NCI-H2227 treated with DMSO at 0.1 percent for 48 hours (cell line): ENCODE data around the gene UPK1A.
"Not testable (repeated sequence)": the region's sequence is repeated elsewhere in the genome, so short reads cannot be mapped to it uniquely, and the experiment has no call there.

Experiments used
- DNase-seq: peaks from one replicate; lab custom pipeline; 2025; lab: John Stamatoyannopoulos, UW

The UPK1A gene

DNA sequence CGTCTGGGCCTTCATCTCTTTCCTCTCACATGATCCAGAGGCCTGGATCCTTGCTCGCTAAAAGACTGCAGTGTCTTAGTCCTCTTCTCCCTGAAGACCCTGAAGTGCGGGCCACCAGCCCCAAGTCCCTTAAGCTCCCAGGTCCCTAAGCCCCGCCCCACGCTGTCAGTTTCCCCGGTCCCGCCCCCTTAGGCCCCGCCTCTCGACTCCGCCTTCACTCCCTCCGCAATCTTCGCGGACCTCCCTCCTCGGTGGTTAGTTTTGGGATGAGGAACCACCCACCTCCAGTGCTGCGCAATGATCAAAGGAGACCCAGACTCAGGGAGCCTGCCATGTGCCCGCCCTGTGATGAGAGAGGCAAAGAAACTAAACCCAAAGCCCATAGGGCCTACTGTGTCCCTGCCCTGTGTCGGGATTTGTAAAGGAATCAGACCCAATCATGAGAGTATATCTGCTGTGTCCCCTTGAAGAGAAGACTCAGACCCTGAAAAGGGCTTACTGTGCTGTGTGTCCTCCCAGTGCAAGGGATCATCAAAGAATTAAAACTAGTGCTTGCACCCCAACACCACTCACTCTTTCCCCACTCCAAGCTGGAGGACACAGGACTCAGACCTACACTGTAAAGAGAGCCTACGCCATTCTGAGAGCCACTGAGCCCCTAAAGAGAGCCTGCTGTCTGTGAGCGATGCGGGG lies 21.2 kb upstream of the UPK1A start:
- DNase-seq, result peak; percentile 97

GRCh38 chr19:35645680-35646511 lies 20.4 kb upstream of the UPK1A start:
- DNase-seq, result no peak

GRCh38 chr19:35648017-35648961 lies 18.0 kb upstream of the UPK1A start, which contains the start of gene COX6B1:
COX6B1 (plus strand) TSS chr19:35648323; CDS start chr19:35651244, 2,921 bp downstream.
- peak; percentile 100 for DNase-seq

DNA sequence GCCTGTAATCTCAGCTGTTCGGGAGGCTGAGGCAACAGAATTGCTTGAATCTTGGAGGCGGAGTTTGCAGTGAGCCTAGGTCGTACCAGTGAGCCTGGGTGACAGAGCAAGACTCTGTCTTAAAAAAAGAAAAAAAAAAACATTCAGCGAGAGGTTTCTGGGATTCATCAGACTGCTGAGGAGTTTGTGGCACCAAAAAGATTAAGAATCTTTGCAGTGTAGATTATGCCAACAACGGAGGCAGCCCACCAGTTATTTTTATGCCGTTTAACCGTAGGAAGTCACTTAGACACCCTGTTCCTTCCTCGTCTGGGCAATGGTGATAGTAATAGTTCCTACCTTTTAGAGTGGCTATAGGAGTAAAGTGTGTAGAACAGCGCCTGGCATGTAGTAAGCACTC lies 15.7 kb upstream of the UPK1A start:
- no peak for DNase-seq

GRCh38 chr19:35654828-35655227 lies 11.5 kb upstream of the UPK1A start:
- not testable (repeated sequence) for DNase-seq

GRCh38 chr19:35655600-35655999 lies 10.7 kb upstream of the UPK1A start:
- no peak for DNase-seq

- DNase-seq, result no peak
Measured at GRCh38 chr19:35656700-35657099, 9.6 kb upstream of the UPK1A start.

GRCh38 chr19:35657904-35658700 lies 8.2 kb upstream of the UPK1A start:
- DNase-seq, result no peak

DNA sequence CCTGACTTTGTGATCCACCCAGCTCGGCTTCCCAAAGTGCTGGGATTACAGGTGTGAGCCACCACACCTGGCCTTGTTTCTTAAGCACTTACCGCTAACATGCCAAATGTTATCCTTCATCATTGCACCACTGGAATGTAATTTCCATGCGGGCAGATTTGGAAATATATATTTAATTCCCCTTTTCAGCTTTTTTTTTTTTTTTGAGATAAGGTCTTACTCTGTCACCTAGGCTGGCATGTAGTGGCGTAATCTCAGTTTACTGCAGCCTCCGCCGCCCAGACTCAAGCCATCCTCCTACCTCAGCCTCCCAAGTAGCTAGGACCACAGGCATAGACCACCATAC lies 4.3 kb upstream of the UPK1A start:
- no peak for DNase-seq

DNA sequence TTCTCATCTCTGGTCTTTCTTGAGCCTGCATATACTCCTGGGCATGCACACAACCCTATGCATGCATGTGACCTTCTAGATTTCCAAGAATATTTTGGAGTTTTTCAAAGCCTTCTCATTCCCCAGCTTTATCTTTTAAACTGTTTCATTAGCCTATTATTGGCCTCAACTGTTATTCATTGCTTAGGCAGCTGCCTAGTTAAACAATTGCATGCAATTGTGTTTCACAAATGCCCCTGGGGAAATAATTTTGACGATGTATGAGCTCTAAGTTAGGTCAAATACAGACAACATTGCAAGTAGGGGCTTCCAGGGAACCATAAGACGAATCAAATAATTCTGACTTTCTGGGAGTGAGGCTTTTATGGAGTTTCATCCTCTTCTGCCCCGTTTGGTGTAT lies 2.3 kb upstream of the UPK1A start:
- no peak for DNase-seq

GRCh38 chr19:35665157-35665556 lies 1.2 kb upstream of the UPK1A start:
- no peak for DNase-seq

GRCh38 chr19:35665604-35666003 lies 713 bp upstream of the UPK1A start:
- DNase-seq, result no peak

- DNase-seq, result no peak
Measured at GRCh38 chr19:35669566-35669965, 3.2 kb downstream of the UPK1A start.

DNA sequence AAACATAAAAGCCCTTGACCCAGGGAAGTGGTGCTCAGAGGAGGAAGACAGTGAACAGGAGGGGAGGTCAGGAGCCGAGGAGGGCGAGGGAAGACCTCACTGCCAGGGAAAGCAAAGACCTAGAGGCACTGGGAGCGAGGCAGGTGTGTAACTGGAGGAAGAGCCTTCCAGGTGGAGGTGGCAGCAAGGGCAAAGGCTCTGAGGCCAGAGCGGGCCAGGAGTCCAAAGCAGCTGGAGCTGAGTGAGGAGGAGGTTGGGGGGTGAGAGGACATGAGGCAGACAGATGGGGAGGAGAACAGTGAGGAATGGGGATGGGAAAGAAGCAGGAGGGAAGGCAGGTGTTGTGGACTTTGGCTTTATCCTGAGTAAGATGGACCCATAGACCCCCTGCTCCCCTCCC lies 3.7 kb downstream of the UPK1A start:
- no peak for DNase-seq

GRCh38 chr19:35670686-35671085 lies 4.4 kb downstream of the UPK1A start:
- DNase-seq, result no peak

GRCh38 chr19:35671818-35672217 lies 5.5 kb downstream of the UPK1A start:
- no peak for DNase-seq

- peak; percentile 99 for DNase-seq
Measured at GRCh38 chr19:35673121-35673804, 6.9 kb downstream of the UPK1A start.

DNA sequence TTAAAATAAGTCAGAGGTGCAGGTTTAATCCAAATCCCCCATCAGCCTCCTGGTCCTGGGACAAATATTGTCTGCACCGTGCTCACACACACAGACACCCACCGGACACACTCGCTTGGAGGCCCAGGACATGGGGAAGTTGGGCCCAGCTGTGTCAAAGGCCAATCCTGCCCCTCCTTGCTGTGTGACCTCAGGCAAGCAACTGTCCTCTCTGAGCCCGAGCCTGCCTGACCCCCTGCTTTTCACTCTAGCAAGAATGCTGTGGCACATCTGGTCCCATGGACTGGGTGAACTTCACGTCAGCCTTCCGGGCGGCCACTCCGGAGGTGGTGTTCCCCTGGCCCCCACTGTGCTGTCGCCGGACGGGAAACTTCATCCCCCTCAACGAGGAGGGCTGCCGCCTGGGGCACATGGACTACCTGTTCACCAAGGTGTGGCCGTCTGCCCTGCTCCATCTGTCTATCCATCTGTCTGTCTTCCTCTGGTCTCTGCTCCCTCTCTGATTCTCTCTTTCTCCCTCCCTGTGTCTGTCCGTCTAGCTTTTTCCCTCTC lies 9.3 kb downstream of the UPK1A start:
- no peak for DNase-seq

DNA sequence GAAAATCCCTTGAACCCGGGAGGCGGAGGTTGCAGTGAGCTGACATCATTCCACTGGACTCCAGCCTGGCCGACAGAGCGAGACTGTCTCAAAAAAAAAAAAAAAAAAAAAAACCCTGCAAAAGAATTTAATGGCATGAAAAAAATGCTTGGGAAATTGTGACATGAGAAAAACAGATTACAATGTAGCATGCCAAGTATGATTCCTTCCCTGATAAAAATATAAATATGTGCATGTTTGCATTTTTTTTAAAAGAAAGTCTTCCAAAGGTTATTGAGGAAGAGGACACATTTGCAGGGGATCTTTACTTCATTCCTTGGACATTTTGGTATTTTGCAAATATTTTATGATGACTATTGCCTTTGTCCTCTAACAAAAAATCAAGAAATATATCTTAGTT lies 23.5 kb downstream of the UPK1A start:
- DNase-seq, result no peak

GRCh38 chr19:35691106-35691505 lies 24.8 kb downstream of the UPK1A start:
- not testable (repeated sequence) for DNase-seq

GRCh38 chr19:35692010-35692409 lies 25.7 kb downstream of the UPK1A start:
- DNase-seq, result no peak
